Measurements from ENCODE around the gene SPEM3.

DNA sequence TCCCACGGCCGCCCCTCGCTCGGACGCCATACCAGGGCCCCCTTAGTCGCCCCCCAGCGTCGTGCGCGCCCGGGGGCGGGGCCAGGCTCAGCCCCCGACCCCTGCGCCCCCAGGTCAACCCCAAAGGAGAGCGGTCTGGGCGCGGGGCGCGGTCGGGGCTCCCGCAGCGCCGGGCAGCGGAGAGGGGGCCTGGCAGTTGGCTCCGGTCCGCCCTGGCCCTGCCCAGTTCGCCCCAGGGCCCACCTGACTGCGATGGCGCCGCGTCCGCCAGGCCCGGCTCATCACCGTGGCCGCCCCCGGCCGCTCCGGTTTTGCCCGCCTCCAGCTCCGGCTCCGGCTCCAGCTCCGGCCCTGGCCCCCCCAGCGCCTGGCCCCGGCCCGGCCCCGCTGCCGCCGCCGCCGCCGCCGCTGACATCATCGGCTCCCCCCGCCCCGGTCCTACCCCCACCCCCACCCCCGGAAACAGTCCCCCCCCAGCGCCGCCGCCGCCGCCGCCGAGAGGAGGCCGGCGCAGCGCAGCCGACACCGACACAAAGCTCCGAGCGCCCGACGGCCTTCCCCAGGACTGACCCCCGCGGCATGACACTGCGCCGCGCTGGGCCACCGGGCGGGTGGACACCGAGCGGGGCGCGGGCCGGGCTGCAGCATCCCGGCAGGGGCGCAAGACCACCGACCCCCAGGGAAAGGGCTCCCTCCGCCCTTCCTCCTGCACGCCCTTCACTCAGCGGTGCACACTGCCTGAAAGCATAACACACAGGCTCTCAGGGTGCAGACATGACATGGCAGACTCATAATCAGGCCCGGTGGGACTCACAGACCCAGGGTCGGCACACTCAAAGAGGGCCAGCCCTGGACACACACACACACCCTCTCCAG, 50.8 kb downstream of the SPEM3 start, which contains the start of gene ZBTB4:
- TF ChIP-seq, protein P1, sequence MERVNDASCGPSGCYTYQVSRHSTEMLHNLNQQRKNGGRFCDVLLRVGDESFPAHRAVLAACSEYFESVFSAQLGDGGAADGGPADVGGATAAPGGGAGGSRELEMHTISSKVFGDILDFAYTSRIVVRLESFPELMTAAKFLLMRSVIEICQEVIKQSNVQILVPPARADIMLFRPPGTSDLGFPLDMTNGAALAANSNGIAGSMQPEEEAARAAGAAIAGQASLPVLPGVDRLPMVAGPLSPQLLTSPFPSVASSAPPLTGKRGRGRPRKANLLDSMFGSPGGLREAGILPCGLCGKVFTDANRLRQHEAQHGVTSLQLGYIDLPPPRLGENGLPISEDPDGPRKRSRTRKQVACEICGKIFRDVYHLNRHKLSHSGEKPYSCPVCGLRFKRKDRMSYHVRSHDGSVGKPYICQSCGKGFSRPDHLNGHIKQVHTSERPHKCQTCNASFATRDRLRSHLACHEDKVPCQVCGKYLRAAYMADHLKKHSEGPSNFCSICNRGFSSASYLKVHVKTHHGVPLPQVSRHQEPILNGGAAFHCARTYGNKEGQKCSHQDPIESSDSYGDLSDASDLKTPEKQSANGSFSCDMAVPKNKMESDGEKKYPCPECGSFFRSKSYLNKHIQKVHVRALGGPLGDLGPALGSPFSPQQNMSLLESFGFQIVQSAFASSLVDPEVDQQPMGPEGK (CRISPR knock-in tag; IDR thresholded peaks at IDR 0.05; ENCODE audit: borderline replicate concordance), result 0 out of 2 replicates have a peak, but pooled peaks have one; percentile 3
- TF ChIP-seq TOX (CRISPR knock-in tag; IDR thresholded peaks at IDR 0.05; ENCODE audit: borderline replicate concordance) (no peak), ZNF8 (CRISPR knock-in tag; IDR thresholded peaks at IDR 0.05) (no peak), CSDC2 (CRISPR knock-in tag; IDR thresholded peaks at IDR 0.05) (no peak), ZFP30 (CRISPR knock-in tag; IDR thresholded peaks at IDR 0.05) (no peak), ISL1 (CRISPR knock-in tag; IDR thresholded peaks at IDR 0.05) (no peak), ZNF565 (CRISPR knock-in tag; conservative IDR thresholded peaks at IDR 0.05; ENCODE audit: low read depth) (no peak), OSR1 (CRISPR knock-in tag; IDR thresholded peaks at IDR 0.05) (no peak), RARB (CRISPR knock-in tag; IDR thresholded peaks at IDR 0.05) (no peak), BACH2 (CRISPR knock-in tag; IDR thresholded peaks at IDR 0.05; ENCODE audit: borderline replicate concordance) (no peak)
- TF ChIP-seq, protein P2, sequence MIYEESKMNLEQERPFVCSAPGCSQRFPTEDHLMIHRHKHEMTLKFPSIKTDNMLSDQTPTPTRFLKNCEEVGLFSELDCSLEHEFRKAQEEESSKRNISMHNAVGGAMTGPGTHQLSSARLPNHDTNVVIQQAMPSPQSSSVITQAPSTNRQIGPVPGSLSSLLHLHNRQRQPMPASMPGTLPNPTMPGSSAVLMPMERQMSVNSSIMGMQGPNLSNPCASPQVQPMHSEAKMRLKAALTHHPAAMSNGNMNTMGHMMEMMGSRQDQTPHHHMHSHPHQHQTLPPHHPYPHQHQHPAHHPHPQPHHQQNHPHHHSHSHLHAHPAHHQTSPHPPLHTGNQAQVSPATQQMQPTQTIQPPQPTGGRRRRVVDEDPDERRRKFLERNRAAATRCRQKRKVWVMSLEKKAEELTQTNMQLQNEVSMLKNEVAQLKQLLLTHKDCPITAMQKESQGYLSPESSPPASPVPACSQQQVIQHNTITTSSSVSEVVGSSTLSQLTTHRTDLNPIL (CRISPR knock-in tag; IDR thresholded peaks at IDR 0.05; ENCODE audit: low read depth), result no peak
- TF ChIP-seq, protein P3, sequence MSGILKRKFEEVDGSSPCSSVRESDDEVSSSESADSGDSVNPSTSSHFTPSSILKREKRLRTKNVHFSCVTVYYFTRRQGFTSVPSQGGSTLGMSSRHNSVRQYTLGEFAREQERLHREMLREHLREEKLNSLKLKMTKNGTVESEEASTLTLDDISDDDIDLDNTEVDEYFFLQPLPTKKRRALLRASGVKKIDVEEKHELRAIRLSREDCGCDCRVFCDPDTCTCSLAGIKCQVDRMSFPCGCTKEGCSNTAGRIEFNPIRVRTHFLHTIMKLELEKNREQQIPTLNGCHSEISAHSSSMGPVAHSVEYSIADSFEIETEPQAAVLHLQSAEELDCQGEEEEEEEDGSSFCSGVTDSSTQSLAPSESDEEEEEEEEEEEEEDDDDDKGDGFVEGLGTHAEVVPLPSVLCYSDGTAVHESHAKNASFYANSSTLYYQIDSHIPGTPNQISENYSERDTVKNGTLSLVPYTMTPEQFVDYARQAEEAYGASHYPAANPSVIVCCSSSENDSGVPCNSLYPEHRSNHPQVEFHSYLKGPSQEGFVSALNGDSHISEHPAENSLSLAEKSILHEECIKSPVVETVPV (CRISPR knock-in tag; IDR thresholded peaks at IDR 0.05), result no peak
